ENCODE data around the gene ACO1. TPM values are rescaled to one million over a fixed set of nuclear protein-coding genes. Genes with fewer than 3 reads are reported as not detected.

ACO1 gene
- polyA plus RNA-seq, 1 donor (not counting 4 experiments of a cell fraction or from before 2014, with no cell fraction given): 29.2 TPM

DNA sequence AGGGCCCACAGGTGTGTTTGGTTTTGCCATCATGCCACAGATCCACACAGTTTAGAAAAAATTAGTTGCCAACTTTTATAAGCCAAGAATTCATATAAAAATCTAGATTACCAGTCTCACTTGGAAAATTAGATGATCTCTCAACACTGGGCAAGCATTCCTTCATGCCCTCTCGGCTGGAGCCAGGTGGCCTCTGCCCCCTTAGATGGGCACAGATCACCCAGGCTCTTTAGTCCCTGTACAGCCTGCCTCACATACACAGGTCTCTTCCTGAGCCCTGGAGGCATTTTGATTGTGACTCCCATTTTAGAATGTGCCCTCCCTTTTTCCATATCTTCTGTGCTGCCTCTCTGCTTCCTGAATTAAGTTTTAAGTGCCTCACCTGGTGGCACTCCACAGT, 20.0 kb downstream of the ACO1 start:
- dilution Hi-C loops (cut with MboI; ENCODE audit: extremely low pct_ligation_motif_present, low sequenced_read_pairs): no loop called here
- Histone ChIP-seq H4K20me1 (ENCODE audit: control insufficient read depth, extremely low read depth, insufficient read depth, low read length) (no peaks in the 10 kb centered on the region), H3K4me1 (ENCODE audit: control insufficient read depth, extremely low read depth, insufficient read depth, low read length) (no peaks in the 10 kb centered on the region), H3K4me2 (ENCODE audit: control insufficient read depth, extremely low read depth, insufficient read depth, low read depth, low read length) (no peak overlapping the region), H2AFZ (ENCODE audit: control insufficient read depth, low read length) (no peak overlapping the region), H3K27ac (ENCODE audit: control insufficient read depth, insufficient read depth, low read length) (no peak overlapping the region), H3K9me1 (ENCODE audit: control insufficient read depth, extremely low read depth, insufficient read depth, low read length) (no peaks in the 10 kb centered on the region), H3K79me2 (ENCODE audit: control insufficient read depth, insufficient read depth, low read length) (no peaks in the 10 kb centered on the region), H3K4me3 (ENCODE audit: control insufficient read depth in 2 of 3, extremely low read depth in 1 of 3, insufficient read depth in 2 of 3, low read depth in 1 of 3, low read length in 3 of 3) (no peak overlapping the region), H3K9me3 (ENCODE audit: control insufficient read depth, low read depth, low read length) (no peaks in the 10 kb centered on the region), H3K27me3 (ENCODE audit: control insufficient read depth, extremely low read depth, insufficient read depth, low read length) (no peaks in the 10 kb centered on the region), H3K9ac (ENCODE audit: control insufficient read depth, extremely low read depth, insufficient read depth, low read length) (no peak overlapping the region), H3K36me3 (ENCODE audit: control insufficient read depth in 2 of 2, extremely low read depth in 1 of 2, insufficient read depth in 2 of 2, low read length in 2 of 2) (peaks cover 2 to 4% of the 10 kb centered on the region in 2 experiments)
- DNase-seq (ENCODE audit: low read depth, low spot score): no peak
- no peak for FAIRE-seq
- TF ChIP-seq, protein P1, sequence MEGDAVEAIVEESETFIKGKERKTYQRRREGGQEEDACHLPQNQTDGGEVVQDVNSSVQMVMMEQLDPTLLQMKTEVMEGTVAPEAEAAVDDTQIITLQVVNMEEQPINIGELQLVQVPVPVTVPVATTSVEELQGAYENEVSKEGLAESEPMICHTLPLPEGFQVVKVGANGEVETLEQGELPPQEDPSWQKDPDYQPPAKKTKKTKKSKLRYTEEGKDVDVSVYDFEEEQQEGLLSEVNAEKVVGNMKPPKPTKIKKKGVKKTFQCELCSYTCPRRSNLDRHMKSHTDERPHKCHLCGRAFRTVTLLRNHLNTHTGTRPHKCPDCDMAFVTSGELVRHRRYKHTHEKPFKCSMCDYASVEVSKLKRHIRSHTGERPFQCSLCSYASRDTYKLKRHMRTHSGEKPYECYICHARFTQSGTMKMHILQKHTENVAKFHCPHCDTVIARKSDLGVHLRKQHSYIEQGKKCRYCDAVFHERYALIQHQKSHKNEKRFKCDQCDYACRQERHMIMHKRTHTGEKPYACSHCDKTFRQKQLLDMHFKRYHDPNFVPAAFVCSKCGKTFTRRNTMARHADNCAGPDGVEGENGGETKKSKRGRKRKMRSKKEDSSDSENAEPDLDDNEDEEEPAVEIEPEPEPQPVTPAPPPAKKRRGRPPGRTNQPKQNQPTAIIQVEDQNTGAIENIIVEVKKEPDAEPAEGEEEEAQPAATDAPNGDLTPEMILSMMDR (optimal IDR thresholded peaks at IDR 0.05 in 1 of 3, IDR thresholded peaks at IDR 0.05 in 1 of 3, conservative IDR thresholded peaks at IDR 0.05 in 1 of 3; ENCODE audit: extremely low read depth in 1 of 3, insufficient read depth in 2 of 3, low read length in 3 of 3): no peak
- TF ChIP-seq EZH2 (IDR thresholded peaks at IDR 0.05; ENCODE audit: low read length): no peak

DNA sequence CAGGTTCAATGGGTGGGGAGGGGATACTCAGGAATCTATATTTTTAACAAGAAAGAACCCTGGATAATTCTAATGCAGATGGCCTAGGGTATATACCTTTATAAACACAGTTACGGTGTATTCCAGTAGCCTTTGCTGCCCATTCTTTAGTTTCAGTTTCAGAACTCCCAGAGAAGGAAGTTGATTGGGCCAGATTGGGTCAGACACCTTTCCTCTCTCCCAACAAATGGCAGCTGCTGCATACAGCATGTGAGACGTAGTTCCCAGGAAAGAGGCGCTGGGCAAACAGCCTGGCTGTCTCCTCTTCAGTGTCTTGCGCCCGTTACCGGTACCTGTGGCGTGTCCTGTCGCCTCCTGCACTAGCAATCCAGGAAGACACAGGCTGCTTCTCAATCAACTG, 20.4 kb downstream of the ACO1 start:
- Histone ChIP-seq H3K9me3 (ENCODE audit: control insufficient read depth, low read depth, low read length) (no peaks in the 10 kb centered on the region), H3K27ac (ENCODE audit: control insufficient read depth, insufficient read depth, low read length) (no peak overlapping the region), H4K20me1 (ENCODE audit: control insufficient read depth, extremely low read depth, insufficient read depth, low read length) (no peaks in the 10 kb centered on the region), H2AFZ (ENCODE audit: control insufficient read depth, low read length) (no peak overlapping the region), H3K4me1 (ENCODE audit: control insufficient read depth, extremely low read depth, insufficient read depth, low read length) (no peaks in the 10 kb centered on the region), H3K4me3 (ENCODE audit: control insufficient read depth in 2 of 3, extremely low read depth in 1 of 3, insufficient read depth in 2 of 3, low read depth in 1 of 3, low read length in 3 of 3) (no peak overlapping the region), H3K36me3 (ENCODE audit: control insufficient read depth in 2 of 2, extremely low read depth in 1 of 2, insufficient read depth in 2 of 2, low read length in 2 of 2) (peaks cover 2 to 4% of the 10 kb centered on the region in 2 experiments), H3K9ac (ENCODE audit: control insufficient read depth, extremely low read depth, insufficient read depth, low read length) (no peak overlapping the region), H3K9me1 (ENCODE audit: control insufficient read depth, extremely low read depth, insufficient read depth, low read length) (no peaks in the 10 kb centered on the region), H3K4me2 (ENCODE audit: control insufficient read depth, extremely low read depth, insufficient read depth, low read depth, low read length) (no peak overlapping the region), H3K79me2 (ENCODE audit: control insufficient read depth, insufficient read depth, low read length) (no peaks in the 10 kb centered on the region), H3K27me3 (ENCODE audit: control insufficient read depth, extremely low read depth, insufficient read depth, low read length) (no peaks in the 10 kb centered on the region)
- DNase-seq (ENCODE audit: low read depth, low spot score) (no peak), FAIRE-seq (no peak)
- no peak for TF ChIP-seq EZH2 (IDR thresholded peaks at IDR 0.05; ENCODE audit: low read length)
- TF ChIP-seq, protein P1 (optimal IDR thresholded peaks at IDR 0.05 in 1 of 3, IDR thresholded peaks at IDR 0.05 in 1 of 3, conservative IDR thresholded peaks at IDR 0.05 in 1 of 3; ENCODE audit: extremely low read depth in 1 of 3, insufficient read depth in 2 of 3, low read length in 3 of 3): no peak
- dilution Hi-C loops (cut with MboI; ENCODE audit: extremely low pct_ligation_motif_present, low sequenced_read_pairs): no loop called here

Measured in keratinocyte (primary cell).